OCI-LY3 (cell line): Measurements from ENCODE around the gene TMTC4.

ENCODE experiments used
- H2AFZ ChIP-seq: fragments of 200-600, 300-600 bp; shearing (Covaris generic); 2 replicates; pipeline ENCODE4 v1.6.0; 2014; ENCODE audit warnings: antibody characterized with exemption, low read depth, low read length
- H3K27ac ChIP-seq: fragments of 200-600, 300-600 bp; sonication (generic); 2 replicates; pipeline ENCODE4 v1.5.1; 2014; ENCODE audit warnings: mild to moderate bottlenecking, low read length, moderate library complexity, mixed read lengths
- H3K27me3 ChIP-seq: fragments of 200-600, 300-600 bp; sonication (generic); 2 replicates; pipeline ENCODE4 v1.6.1; 2014; ENCODE audit warnings: low read depth, low read length, mixed read lengths
- H3K36me3 ChIP-seq: fragments of 200-600, 300-600 bp; sonication (generic); replicated peaks from 2 replicates; pipeline ENCODE3; 2014; ENCODE audit warnings: low read depth, low read length, mixed read lengths
- H3K4me1 ChIP-seq: fragments of 300-600, 200-600 bp; sonication (generic); 2 replicates; pipeline ENCODE4 v1.6.1; 2014; ENCODE audit warnings: low read length, mixed read lengths
- H3K4me2 ChIP-seq: fragments of 200-600, 300-600 bp; sonication (generic); 2 replicates; pipeline ENCODE4 v1.6.1; 2014; ENCODE audit warnings: low read length, mixed read lengths
- H3K4me3 ChIP-seq: fragments of 300-600, 200-600 bp; sonication (generic); 2 replicates; pipeline ENCODE4 v1.5.1; 2014; ENCODE audit warnings: antibody characterized with exemption, mild to moderate bottlenecking, low read length, moderate library complexity
- H3K79me2 ChIP-seq: fragments of 300-600, 200-600 bp; shearing (Covaris generic); 2 replicates; pipeline ENCODE4 v1.6.1; 2014; ENCODE audit warnings: mild to moderate bottlenecking, low read length, mixed read lengths
- H3K9ac ChIP-seq: fragments of 300-600, 200-600 bp; shearing (Covaris generic); 2 replicates; pipeline ENCODE4 v1.6.0; 2014; ENCODE audit warnings: mild to moderate bottlenecking, low read length, moderate library complexity
- H3K9me3 ChIP-seq: fragments of 200-600, 300-600 bp; shearing (Covaris generic); 2 replicates; pipeline ENCODE4 v1.6.1; 2014; ENCODE audit warnings: low read length, mixed read lengths; ENCODE audit not compliant: insufficient read depth
- H4K20me1 ChIP-seq: fragments of 200-600, 300-600 bp; sonication (generic); 2 replicates; pipeline ENCODE4 v1.6.1; 2016; ENCODE audit warnings: low read length, mixed read lengths; ENCODE audit not compliant: insufficient read depth
- EZH2phosphoT487 ChIP-seq: fragments of 200-600 bp; shearing (Covaris generic); IDR thresholded peaks from 2 replicates; pipeline ENCODE4 v1.6.1; 2018; ENCODE audit warnings: antibody characterized with exemption, mixed run types, low read depth
- TF ChIP-seq, protein P1 (sequence below): fragments of 200-600, 300-600 bp; sonication (generic); IDR thresholded peaks from 2 replicates; pipeline ENCODE4 v1.5.1; 2014; ENCODE audit warnings: antibody characterized with exemption, low read length, low read depth

Gene TMTC4

DNA sequence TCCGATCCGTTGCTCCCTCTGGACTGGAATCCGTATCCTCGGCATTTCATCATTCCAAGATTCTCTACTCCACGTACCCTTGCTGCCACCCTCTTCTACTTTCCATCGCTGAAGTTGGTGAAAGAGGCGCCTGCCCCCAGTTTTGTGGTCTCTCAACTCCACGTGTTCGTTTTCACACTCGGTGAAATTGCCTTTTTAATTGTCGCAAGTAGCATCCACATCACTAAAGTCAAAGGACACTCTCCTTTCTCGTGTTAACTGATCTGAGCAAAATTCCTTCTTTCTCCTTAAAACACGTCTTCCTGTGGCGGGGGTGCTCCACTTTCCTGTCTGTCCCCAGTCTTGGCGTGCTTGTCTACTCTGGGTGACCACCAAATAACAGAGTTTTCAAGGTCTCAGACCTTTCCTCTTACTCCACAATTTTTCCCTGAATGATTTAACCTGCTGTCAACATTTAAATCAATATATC, 1.1 kb upstream of the TMTC4 start:
- Histone ChIP-seq H3K27ac (no peak overlapping the region), H3K9ac (peak overlapping the region; percentile 85), H3K36me3 (no peaks in the 10 kb centered on the region), H2AFZ (peak overlapping the region; percentile 87), H3K27me3 (0 out of 2 replicates have a peak, but pooled peaks cover 3% of the 10 kb centered on the region), H3K4me2 (peak overlapping the region; percentile 75), H3K4me1 (peaks cover 12% of the 10 kb centered on the region; the same call in 1 of the 2 replicates), H3K9me3 (no peaks in the 10 kb centered on the region), H4K20me1 (peaks cover 11% of the 10 kb centered on the region), H3K79me2 (peaks cover 39% of the 10 kb centered on the region), H3K4me3 (peak overlapping the region; percentile 93)
- TF ChIP-seq, protein P1, sequence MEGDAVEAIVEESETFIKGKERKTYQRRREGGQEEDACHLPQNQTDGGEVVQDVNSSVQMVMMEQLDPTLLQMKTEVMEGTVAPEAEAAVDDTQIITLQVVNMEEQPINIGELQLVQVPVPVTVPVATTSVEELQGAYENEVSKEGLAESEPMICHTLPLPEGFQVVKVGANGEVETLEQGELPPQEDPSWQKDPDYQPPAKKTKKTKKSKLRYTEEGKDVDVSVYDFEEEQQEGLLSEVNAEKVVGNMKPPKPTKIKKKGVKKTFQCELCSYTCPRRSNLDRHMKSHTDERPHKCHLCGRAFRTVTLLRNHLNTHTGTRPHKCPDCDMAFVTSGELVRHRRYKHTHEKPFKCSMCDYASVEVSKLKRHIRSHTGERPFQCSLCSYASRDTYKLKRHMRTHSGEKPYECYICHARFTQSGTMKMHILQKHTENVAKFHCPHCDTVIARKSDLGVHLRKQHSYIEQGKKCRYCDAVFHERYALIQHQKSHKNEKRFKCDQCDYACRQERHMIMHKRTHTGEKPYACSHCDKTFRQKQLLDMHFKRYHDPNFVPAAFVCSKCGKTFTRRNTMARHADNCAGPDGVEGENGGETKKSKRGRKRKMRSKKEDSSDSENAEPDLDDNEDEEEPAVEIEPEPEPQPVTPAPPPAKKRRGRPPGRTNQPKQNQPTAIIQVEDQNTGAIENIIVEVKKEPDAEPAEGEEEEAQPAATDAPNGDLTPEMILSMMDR = no peak
- no peak for TF ChIP-seq EZH2phosphoT487

DNA sequence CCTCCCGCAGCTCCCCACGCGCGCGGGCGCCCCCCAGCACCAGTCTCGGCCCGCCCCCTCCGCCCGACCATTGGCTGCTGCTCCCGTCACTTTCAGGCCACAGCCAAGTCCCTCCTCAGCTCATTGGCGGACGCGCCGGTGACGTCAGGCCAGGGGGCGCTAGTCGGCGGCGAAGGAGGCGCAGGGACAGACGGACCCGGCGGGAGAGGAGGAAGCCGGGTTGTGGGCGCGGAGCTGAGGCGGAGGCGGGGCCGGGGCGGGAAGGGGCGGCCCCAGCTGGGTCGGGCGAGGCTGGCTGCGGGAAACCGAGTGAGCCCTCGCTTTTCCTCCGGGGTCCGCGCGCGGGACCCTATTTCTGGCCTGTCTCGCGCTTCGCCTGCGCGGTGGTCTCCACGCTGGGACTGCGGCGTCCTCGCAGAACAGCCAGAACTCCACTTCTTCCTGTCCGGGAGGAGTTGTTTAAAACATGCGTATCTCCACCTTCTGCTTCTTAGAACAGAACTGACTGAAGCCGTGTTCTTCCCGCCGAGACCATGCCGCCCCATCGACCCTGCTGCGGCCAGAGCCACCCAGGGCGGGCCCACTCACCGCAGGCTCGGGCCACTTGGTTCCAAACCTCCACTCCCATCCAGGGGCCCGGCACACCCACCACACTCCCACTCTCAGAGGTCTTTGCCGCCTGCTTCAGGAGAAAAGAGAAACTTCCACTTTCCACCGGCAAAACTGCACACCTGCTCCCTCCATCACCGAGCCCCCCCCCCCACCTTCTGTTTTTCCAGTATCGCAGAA, 471 bp upstream of the TMTC4 start:
- Histone ChIP-seq H3K9ac (peak overlapping the region; percentile 85), H3K9me3 (no peaks in the 10 kb centered on the region), H3K27ac (peak overlapping the region; percentile 28), H4K20me1 (peaks cover 11% of the 10 kb centered on the region), H3K4me3 (peak overlapping the region; percentile 93), H3K4me2 (peak overlapping the region; percentile 75), H2AFZ (peak overlapping the region; percentile 87), H3K4me1 (peaks cover 12% of the 10 kb centered on the region; the same call in 1 of the 2 replicates), H3K27me3 (0 out of 2 replicates have a peak, but pooled peaks cover 3% of the 10 kb centered on the region), H3K36me3 (peaks cover 2% of the 10 kb centered on the region), H3K79me2 (peaks cover 45% of the 10 kb centered on the region)
- no peak for TF ChIP-seq EZH2phosphoT487
- TF ChIP-seq, protein P1 = peak; percentile 34

DNA sequence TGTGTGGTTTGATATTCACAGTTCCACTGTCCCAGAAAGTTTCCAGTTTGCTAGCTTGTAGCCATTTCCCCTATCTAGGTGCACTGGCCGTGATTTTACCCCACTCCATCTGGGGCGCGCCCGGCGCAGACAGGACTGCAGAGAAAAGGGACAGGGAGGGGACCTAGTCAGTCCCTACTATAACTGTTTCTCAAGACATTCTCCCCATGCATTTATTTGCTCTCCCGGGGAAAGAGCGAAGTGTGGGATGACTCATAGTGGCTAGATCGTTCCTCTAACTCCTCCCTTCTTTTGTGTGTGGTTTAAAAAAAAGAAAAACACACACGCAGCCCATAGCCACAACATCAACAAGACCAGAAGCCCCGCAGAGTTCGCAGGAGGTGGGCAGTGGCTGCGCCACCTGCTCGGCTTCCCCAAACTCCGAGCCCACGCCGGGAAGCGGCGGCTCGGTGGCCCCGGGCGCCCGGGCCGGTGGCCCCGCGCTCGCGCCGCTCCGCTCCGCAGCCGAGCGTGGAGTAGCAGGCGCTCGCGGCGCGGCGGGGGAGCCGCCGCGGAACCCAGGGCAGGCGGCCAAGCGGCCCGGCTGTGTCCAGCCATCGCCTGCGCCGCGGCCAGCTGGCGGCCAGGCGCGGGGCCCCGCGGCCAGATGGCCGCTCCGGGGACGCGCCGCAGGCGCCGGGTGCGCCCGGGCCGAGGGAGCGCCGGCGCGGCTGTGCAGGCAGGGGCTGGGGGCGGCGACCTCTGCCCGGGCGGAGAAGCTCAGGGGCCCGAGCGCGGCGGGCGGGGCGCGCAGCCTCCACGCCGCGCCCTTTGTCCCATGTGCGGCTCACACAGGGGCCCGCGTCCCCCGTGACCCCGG, 653 bp downstream of the TMTC4 start:
- Histone ChIP-seq H3K9me3 (no peaks in the 10 kb centered on the region), H3K9ac (peak overlapping the region; percentile 76), H3K4me1 (peaks cover 12% of the 10 kb centered on the region; the same call in 1 of the 2 replicates), H3K27me3 (0 out of 2 replicates have a peak, but pooled peaks cover 3% of the 10 kb centered on the region), H3K79me2 (peaks cover 46% of the 10 kb centered on the region), H3K36me3 (peaks cover 11% of the 10 kb centered on the region), H3K4me2 (peak overlapping the region; percentile 86), H2AFZ (no peak overlapping the region), H3K27ac (peak overlapping the region; percentile 28), H4K20me1 (peaks cover 11% of the 10 kb centered on the region), H3K4me3 (peak overlapping the region; percentile 93)
- TF ChIP-seq, protein P1 = no peak
- TF ChIP-seq EZH2phosphoT487 = no peak

DNA sequence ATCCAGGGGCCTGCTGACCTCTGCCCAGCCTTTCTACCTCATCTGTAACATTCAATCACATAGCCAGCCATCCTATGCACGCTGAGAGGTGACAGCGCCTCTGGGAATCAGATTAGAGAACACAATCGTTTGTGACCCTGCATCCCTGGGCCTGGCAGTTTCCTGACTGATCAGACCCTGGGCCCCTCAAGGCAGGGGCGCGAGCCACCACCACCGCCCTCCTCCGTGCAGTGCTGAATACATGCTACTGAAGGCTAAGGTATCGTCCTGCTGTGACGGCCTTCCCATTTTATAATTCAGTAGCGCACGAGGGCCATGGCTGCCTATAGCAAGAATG, 1.3 kb downstream of the TMTC4 start:
- peaks cover 11% of the 10 kb centered on the region for H4K20me1 ChIP-seq
- H2AFZ ChIP-seq = no peak overlapping the region
- peaks cover 46% of the 10 kb centered on the region for H3K79me2 ChIP-seq
- peak overlapping the region; percentile 76 for H3K9ac ChIP-seq
- H3K36me3 ChIP-seq = peaks cover 17% of the 10 kb centered on the region
- 0 out of 2 replicates have a peak, but pooled peaks cover 3% of the 10 kb centered on the region for H3K27me3 ChIP-seq
- TF ChIP-seq EZH2phosphoT487 = no peak
- TF ChIP-seq, protein P1 = no peak
- H3K4me2 ChIP-seq = peak overlapping the region; percentile 86
- H3K9me3 ChIP-seq = no peaks in the 10 kb centered on the region
- peak overlapping the region; percentile 93 for H3K4me3 ChIP-seq
- no peak overlapping the region for H3K27ac ChIP-seq
- peaks cover 12% of the 10 kb centered on the region; the same call in 1 of the 2 replicates for H3K4me1 ChIP-seq
